Activated CD4-positive, alpha-beta T cell treated with anti-CD3 and anti-CD28 coated beads, Interleukin-2, Interleukin-4, amounts not matched to agents 100 ng/mL and 50 ng/mL, durations not matched to agents 16 hours and 8 hours (primary cell): ENCODE data around the gene MRPL50.
"Not testable (repeated sequence)": the region's sequence is repeated elsewhere in the genome, so short reads cannot be mapped to it uniquely, and the experiment has no call there.

Source experiments
- DNase-seq: peaks from one replicate; pipeline ENCODE4 v3.0.0-alpha.2; 2020; ENCODE audit warnings: low spot score

MRPL50 gene

GRCh38 chr9:101417977-101418376, 19.6 kb upstream of the MRPL50 start:
- DNase-seq, result no peak

DNA sequence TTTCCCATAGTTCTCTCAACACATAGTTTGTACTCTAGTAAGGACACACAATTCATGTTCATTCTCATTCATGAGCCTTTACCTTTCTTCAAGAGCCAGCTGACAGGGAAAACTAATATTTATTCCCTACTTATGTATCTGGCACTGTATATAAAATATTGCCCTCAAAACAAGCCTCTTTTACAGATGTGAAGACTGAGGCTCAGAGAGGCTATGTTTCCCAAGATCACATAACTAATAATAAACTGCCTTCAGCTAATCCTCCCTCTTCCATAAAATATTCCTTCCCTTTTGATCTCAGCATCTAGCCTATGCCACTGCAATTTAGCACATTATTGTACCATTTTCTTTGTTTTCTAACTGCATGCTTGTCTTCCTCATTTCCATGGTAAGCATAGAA, 19.0 kb upstream of the MRPL50 start:
- DNase-seq, result no peak

GRCh38 chr9:101415578-101415977, 17.2 kb upstream of the MRPL50 start:
- no peak for DNase-seq

DNA sequence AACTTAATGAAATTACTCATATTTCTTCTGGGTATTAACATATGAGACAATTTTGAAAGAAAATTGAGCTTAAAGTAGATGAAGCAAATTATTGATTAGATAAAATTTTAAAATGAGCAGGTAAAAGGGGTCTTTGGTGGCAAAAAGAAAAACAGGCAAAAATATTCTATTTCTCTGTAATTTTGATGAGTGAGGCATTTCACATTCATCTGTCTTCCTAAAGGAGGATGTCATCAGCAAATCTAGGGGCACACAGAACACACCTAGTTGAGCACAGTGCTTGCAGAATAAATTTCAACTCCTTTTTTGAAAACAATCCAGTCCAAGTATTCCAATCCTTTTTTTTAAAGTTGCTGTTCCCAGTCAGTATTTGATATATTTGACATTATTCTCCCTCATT, 16.4 kb upstream of the MRPL50 start:
- DNase-seq, result no peak

GRCh38 chr9:101409079-101409477, 10.7 kb upstream of the MRPL50 start:
- no peak for DNase-seq

GRCh38 chr9:101408374-101409078, 10.1 kb upstream of the MRPL50 start:
- no peak for DNase-seq

DNA sequence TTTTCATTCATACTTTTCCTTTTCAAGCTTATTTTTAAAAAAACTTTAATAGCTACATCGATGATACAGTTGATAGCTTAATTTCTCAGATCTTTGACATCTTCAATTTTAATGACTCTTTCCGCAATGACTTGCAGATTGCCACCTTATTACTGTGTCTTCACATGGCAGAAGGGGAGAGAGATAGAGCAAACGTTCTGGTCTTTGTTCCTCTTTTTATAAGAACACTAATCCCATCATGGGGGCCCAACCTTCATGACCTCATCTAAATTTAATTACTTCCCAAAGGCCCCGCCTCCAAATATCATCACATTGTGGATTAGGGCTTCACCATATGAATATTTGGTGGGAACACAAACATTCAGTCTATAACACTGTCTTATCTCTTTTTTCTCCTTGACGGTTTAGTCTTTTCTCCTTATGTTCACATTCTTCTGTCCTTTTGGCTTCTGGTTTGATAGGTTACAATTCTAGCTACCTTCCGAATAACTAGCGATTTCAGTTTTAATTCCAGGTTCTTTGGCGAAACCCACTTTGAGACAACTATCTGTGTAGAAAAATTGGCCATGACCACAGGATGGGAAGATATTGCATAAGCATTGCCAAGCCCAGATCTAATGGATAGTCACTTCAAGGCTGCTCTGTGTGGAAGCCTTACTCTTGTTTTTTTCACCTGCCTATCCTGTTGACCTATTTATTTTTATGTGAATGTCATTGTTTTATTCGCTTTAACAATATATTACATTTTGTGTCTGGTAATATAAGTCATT, 5.3 kb upstream of the MRPL50 start:
- no peak for DNase-seq

DNA sequence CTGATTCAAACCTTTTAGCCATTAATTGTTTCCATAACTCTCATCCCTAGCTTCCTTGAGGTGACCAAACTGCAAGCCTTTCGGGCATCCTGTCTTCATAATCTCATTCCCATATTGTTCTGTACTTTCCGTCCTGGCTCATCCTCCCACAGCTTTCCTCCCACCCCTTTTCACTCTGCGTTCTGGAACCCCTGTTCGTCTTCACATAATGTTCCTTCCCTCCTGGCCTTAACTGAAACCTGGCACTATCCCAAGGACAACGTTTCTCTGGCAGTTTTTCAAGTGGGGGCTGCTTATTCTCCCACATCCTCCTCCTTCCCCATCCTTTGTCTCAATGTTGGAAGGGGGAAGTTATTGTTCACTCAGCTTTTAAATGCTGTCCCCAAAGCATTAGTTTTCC, 1.7 kb upstream of the MRPL50 start:
- no peak for DNase-seq

GRCh38 chr9:101399643-101399970, 1.2 kb upstream of the MRPL50 start:
- no peak for DNase-seq

DNA sequence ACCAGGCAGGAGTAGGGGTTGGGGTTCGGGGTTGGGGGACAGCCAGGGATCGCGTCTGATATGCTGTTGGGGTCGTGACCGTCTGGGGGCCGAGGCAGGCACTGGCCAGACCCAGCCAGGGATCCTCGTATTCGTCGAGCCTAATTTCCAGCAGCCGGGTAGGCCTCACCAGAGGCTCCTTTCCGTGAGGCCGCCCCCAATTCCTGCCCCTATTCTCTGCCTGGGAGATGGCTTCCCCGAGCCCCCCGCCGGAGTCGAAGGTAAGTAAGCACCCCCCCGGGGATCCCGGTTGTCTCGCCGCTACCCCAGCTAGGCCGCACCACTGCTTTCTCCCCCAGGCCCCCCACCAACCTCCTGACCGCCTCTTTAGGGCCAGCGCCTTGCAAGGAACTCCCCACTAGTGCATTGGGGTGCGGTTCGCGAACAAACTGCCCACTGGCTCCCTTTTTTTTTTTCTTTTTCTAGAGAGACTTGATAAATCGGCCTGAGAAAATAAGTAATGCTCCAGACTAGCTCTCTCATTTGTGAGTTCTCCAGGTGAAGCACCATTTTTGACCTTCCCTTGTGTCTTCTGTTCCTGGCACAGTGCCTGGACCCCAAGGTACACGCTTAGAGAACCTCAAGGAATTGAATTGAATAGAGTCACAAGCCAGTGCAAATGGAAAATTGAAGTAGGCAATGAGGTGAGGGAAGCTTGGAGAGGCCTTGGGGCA, 668 bp upstream of the MRPL50 start:
- no peak for DNase-seq

DNA sequence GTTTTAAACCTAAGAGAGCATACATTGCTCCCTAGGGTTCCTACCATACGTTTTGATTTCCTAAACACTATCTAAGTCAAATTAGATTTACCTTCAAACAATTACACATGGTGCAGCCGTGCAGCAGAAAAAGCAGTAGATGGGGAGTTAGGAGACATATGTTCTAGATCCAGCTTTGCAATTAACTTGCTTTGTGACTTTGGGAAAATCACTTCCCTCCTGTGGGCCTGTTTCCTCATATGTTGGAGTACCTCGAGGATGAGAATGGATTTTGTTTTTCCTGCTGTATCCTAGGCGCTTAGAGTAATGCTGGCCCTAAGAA, 711 bp downstream of the MRPL50 start:
- DNase-seq, result no peak

DNA sequence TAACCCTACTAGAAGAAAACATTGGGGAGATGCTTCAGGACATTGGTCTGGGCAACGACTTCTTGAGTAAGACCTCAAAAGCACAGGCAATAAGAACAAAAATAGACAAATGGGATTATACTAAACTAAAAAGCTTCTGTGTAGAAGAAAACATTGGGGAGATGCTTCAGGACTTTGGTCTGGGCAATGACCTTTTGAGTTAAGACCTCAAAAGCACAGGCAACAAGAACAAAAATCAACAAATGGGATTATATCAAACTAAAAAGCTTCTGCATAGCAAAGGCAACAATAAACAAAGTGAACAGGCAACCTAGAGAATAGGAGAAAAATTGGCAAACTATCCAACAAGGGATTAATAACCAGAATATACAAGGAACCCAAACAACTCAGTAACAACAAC, 3.7 kb downstream of the MRPL50 start:
- no peak for DNase-seq

- no peak for DNase-seq
These were observed 5.3 kb downstream of the MRPL50 start for GRCh38 chr9:101393135-101393534.

GRCh38 chr9:101388507-101388993, 9.9 kb downstream of the MRPL50 start:
- DNase-seq, result no peak

- peak; percentile 35 for DNase-seq
These were observed 10.4 kb downstream of the MRPL50 start for GRCh38 chr9:101387871-101388506.

- DNase-seq, result not testable (repeated sequence)
These were observed 13.4 kb downstream of the MRPL50 start, which contains the start of gene BAAT for GRCh38 chr9:101384873-101385536. TSS of gene BAAT (minus strand) at chr9:101385006. CDS start at chr9:101371404, 13,602 bp downstream.

- DNase-seq, result no peak
These were observed 15.1 kb downstream of the MRPL50 start for GRCh38 chr9:101383361-101383760.

DNA sequence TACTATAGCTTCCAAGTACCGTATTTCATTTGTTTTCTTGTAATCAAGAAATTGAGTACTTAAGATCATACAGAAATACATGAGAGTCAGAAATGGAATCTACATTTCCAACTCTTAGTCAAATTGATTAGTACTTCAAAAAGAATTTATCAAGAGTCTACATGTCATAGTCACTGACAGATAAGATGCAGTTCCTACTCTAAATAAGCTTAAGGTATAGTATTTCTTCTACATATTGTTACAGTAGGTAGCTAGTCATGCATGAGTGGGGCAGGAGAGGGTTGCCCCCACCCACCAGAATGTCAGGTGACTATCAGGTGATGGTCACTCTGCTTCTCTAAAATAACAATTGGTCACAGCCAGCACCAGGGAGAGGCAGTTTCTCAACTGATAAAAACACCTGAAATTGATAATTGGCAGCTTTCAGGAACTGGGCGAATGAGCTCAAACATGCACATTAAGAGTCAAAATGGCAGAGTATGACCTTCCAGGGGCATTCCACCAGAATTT, 16.5 kb downstream of the MRPL50 start:
- DNase-seq, result no peak

DNA sequence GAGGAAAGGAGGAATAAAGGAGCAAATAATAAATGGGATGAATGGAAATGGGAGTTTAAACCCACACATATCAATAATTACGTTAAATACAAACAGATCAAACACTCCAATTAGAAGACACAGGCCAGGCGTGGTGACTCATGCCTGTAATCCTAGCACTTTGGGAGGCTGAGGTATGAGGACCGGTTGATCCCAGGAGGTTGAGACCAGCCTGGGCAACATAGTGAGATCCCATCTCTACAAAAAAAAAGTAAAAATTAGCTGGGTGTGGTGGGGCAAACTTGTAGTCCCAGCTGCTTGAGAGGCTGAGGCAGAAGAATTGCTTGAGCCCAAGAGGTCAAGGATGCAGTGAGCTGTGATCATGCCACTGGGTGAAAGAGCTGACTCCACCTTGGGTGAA, 17.3 kb downstream of the MRPL50 start:
- DNase-seq, result no peak

GRCh38 chr9:101380295-101380694, 18.1 kb downstream of the MRPL50 start:
- no peak for DNase-seq

DNA sequence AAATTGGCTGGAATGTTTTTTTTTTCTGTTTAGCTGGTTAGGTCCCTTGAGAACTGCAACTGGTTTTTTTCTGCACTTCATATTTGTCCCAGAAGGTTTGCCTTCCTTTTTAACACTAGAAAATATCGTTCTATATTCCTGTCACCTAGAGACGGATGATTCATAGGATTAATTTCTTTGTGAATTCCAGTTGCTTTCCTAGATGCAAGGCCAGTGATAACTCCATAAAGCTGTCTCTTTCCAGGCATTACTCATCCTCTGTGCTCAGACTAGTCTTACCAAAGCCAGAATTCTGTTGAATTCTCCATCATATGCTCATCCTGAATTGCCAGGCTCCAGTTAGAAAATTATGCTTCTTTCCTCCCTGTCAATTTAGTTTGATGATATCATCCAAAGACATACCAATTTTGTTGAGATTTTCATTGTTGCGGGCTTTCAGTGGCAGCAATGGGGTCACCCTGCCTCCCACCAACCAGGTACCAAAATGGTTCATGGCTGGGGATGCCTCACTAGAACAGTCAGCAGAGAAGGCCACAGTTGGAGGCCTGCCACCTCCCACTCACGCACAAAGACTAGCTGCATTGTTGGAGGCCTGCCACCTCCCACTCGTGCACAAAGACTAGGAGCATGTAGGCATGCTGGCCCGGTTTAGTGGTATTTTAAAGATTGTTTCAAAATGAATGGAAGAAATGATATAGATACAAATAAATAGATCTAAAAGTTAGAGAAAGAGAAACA, 22.1 kb downstream of the MRPL50 start:
- no peak for DNase-seq
